Measurements from ENCODE around the gene PER3.

The PER3 gene

GRCh38 chr1:7833035-7833434 lies 48.9 kb downstream of the PER3 start:
- Histone ChIP-seq H3K27me3 (ENCODE audit: insufficient read depth, low read length, poor library complexity, severe bottlenecking) (no peaks in the 10 kb centered on the region), H3K4me1 (ENCODE audit: insufficient read depth, low read length, poor library complexity, severe bottlenecking) (peaks cover 41% of the 10 kb centered on the region), H3K9me3 (ENCODE audit: insufficient read depth, low read depth, low read length) (no peaks in the 10 kb centered on the region), H3K4me2 (ENCODE audit: low read depth, low read length, poor library complexity, severe bottlenecking) (no peak overlapping the region), H3F3A (ENCODE audit: low read depth) (peaks cover 9% of the 10 kb centered on the region; the same call in 1 of the 2 replicates), H3K9me2 (replicated peaks; ENCODE audit: low read depth, low read length) (no peaks in the 10 kb centered on the region), H3K9ac (ENCODE audit: low read depth, low read length, poor library complexity, severe bottlenecking) (no peak overlapping the region), H3K79me2 (ENCODE audit: insufficient read depth, low read length) (no peaks in the 10 kb centered on the region), H3K4me3 (ENCODE audit: low read length, poor library complexity, severe bottlenecking) (no peak overlapping the region), H2AFZ (ENCODE audit: low read length) (no peak overlapping the region), H4K20me1 (ENCODE audit: insufficient read depth, low read length, poor library complexity, severe bottlenecking) (no peaks in the 10 kb centered on the region), H3K36me3 (ENCODE audit: insufficient read depth, low read length) (no peaks in the 10 kb centered on the region)
- no peak for TF ChIP-seq EZH2phosphoT487 (IDR thresholded peaks at IDR 0.05; ENCODE audit: borderline replicate concordance)
- no peak for TF ChIP-seq CTCF (conservative IDR thresholded peaks at IDR 0.05; ENCODE audit: low read length)

GRCh38 chr1:7838714-7839113 lies 54.6 kb downstream of the PER3 start:
- H4K20me1 ChIP-seq (ENCODE audit: insufficient read depth, low read length, poor library complexity, severe bottlenecking), result no peaks in the 10 kb centered on the region
- H2AFZ ChIP-seq (ENCODE audit: low read length), result no peak overlapping the region
- H3K9me3 ChIP-seq (ENCODE audit: insufficient read depth, low read depth, low read length), result peaks cover 12% of the 10 kb centered on the region; the same call in 1 of the 2 replicates
- no peaks in the 10 kb centered on the region for H3F3A ChIP-seq (ENCODE audit: low read depth)
- H3K9ac ChIP-seq (ENCODE audit: low read depth, low read length, poor library complexity, severe bottlenecking), result no peak overlapping the region
- no peaks in the 10 kb centered on the region for H3K36me3 ChIP-seq (ENCODE audit: insufficient read depth, low read length)
- no peaks in the 10 kb centered on the region for H3K79me2 ChIP-seq (ENCODE audit: insufficient read depth, low read length)
- no peak for TF ChIP-seq CTCF (conservative IDR thresholded peaks at IDR 0.05; ENCODE audit: low read length)
- TF ChIP-seq EZH2phosphoT487 (IDR thresholded peaks at IDR 0.05; ENCODE audit: borderline replicate concordance), result no peak
- H3K9me2 ChIP-seq (replicated peaks; ENCODE audit: low read depth, low read length), result no peaks in the 10 kb centered on the region
- no peak overlapping the region for H3K4me2 ChIP-seq (ENCODE audit: low read depth, low read length, poor library complexity, severe bottlenecking)
- H3K4me3 ChIP-seq (ENCODE audit: low read length, poor library complexity, severe bottlenecking), result no peak overlapping the region
- H3K4me1 ChIP-seq (ENCODE audit: insufficient read depth, low read length, poor library complexity, severe bottlenecking), result no peaks in the 10 kb centered on the region
- H3K27me3 ChIP-seq (ENCODE audit: insufficient read depth, low read length, poor library complexity, severe bottlenecking), result no peaks in the 10 kb centered on the region

GRCh38 chr1:7839526-7839925 lies 55.4 kb downstream of the PER3 start:
- H3K4me3 ChIP-seq (ENCODE audit: low read length, poor library complexity, severe bottlenecking), result no peak overlapping the region
- H3K79me2 ChIP-seq (ENCODE audit: insufficient read depth, low read length), result no peaks in the 10 kb centered on the region
- H3K36me3 ChIP-seq (ENCODE audit: insufficient read depth, low read length), result no peaks in the 10 kb centered on the region
- no peak for TF ChIP-seq CTCF (conservative IDR thresholded peaks at IDR 0.05; ENCODE audit: low read length)
- TF ChIP-seq EZH2phosphoT487 (IDR thresholded peaks at IDR 0.05; ENCODE audit: borderline replicate concordance), result no peak
- H3K4me1 ChIP-seq (ENCODE audit: insufficient read depth, low read length, poor library complexity, severe bottlenecking), result no peaks in the 10 kb centered on the region
- H3K9me2 ChIP-seq (replicated peaks; ENCODE audit: low read depth, low read length), result no peaks in the 10 kb centered on the region
- no peaks in the 10 kb centered on the region for H3F3A ChIP-seq (ENCODE audit: low read depth)
- H3K9me3 ChIP-seq (ENCODE audit: insufficient read depth, low read depth, low read length), result peaks cover 12% of the 10 kb centered on the region; the same call in 1 of the 2 replicates
- H2AFZ ChIP-seq (ENCODE audit: low read length), result no peak overlapping the region
- no peak overlapping the region for H3K9ac ChIP-seq (ENCODE audit: low read depth, low read length, poor library complexity, severe bottlenecking)
- H3K27me3 ChIP-seq (ENCODE audit: insufficient read depth, low read length, poor library complexity, severe bottlenecking), result no peaks in the 10 kb centered on the region
- no peak overlapping the region for H3K4me2 ChIP-seq (ENCODE audit: low read depth, low read length, poor library complexity, severe bottlenecking)
- H4K20me1 ChIP-seq (ENCODE audit: insufficient read depth, low read length, poor library complexity, severe bottlenecking), result no peaks in the 10 kb centered on the region
